SU-DHL-6 (cell line): Measurements from ENCODE around the gene HSPA12B.

ENCODE experiments used
- CTCF ChIP-seq: fragments of 200-600 bp; sonication (generic); IDR thresholded peaks from one replicate; pipeline ENCODE4 v1.5.1; 2017; ENCODE audit warnings: antibody characterized with exemption, mild to moderate bottlenecking, low read length, moderate library complexity; ENCODE audit not compliant: insufficient read depth, poor library complexity, severe bottlenecking
- EZH2phosphoT487 ChIP-seq: fragments of 200-600 bp; sonication (generic), shearing (Covaris generic); conservative IDR thresholded peaks from 2 replicates; pipeline ENCODE4 v1.6.1; 2018; ENCODE audit warnings: mild to moderate bottlenecking, antibody characterized with exemption, low read length, moderate library complexity, mixed read lengths

- TF ChIP-seq CTCF (no peak), EZH2phosphoT487 (no peak)
Observed at GRCh38 chr20:3686421-3686820, 46.1 kb upstream of the HSPA12B start.
